Erythroblast (primary cell): Measurements from ENCODE around the gene ACVR1C.
"Not testable (repeated sequence)": the region's sequence is repeated elsewhere in the genome, so short reads cannot be mapped to it uniquely, and the experiment has no call there.

Experiments used
- DNase-seq, 2 experiments: peaks; one replicate each; lab custom pipeline; 2025; lab: John Stamatoyannopoulos, UW
- GATA1 ChIP-seq: IDR thresholded peaks from 2 replicates; pipeline ENCODE4 v1.6.1; 2011; ENCODE audit warnings: low read depth, mild to moderate bottlenecking, control low read depth, low read length, moderate library complexity
- POLR2A ChIP-seq: IDR thresholded peaks from 2 replicates; pipeline ENCODE4 v1.6.1; 2011; ENCODE audit warnings: mild to moderate bottlenecking, low read length

The ACVR1C gene

GRCh38 chr2:157603198-157603597 is 25.5 kb downstream of the ACVR1C start:
- TF ChIP-seq POLR2A (no peak), GATA1 (no peak)
- DNase-seq = no peak

DNA sequence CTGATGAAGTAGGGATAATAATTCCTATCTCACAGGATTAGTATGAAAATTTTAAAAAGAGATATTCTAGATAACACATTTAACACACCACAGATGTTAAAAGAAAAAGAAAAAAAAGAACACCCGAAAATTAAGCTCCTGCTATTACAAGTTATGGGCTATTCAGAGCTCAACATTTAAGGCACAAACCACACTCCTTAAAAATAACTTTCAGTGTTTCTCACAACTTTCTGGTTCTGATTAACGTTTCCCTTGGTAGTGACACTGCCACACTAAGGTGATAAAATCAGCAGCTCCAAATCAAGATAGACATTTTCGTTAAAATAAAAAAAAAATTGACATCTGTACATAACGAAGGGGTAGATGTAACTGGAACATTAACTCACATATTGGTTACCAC is 26.9 kb downstream of the ACVR1C start:
- no peak for TF ChIP-seq GATA1
- no peak for DNase-seq

- DNase-seq = peak; percentile 4 to 10
Observed at GRCh38 chr2:157596992-157597681, 31.5 kb downstream of the ACVR1C start.

DNA sequence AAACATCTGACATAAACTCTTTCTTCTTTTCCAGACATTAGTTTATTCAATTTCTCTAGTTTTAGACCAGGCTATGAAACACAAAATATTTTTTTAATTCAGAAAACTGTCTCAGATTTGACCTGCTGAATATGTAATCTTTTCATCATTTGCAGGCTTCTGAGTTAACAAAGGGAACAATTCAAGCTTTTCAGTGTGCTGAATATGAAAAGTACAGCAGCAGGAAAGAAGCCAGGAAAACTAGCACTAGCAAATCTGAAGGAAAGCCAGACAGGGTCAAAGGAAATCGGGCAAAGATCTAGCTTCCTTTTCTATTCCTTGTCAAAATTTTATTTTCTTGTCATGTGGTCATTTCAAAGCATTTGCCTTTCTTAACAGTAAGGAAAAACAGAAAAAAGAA is 35.3 kb downstream of the ACVR1C start:
- no peak for TF ChIP-seq POLR2A
- TF ChIP-seq GATA1 = no peak
- DNase-seq = no peak

More at GRCh38 chr2:157596992-157597681, 31.5 kb downstream of the ACVR1C start:
- no peak for TF ChIP-seq POLR2A
- TF ChIP-seq GATA1 = no peak

DNA sequence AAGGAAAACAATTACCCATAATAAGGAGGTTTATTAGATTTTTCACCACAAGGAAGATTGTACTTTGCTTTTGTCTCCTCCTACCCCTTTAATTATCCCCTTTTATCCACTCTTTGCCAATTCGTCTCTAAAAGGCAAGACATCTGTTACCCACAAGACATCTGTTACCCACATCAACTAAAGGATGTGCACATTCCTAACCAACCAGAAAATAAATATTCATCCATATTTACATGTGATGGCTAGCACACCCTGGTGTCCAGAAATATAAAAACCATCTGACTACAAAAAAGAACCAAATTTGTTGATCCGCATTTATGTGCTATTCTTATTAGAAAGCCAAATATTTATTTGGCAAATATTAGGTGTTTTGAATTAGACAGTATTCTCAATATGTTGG is 35.7 kb downstream of the ACVR1C start:
- DNase-seq = peak in 1 of 2 experiments; percentile 1
- no peak for TF ChIP-seq GATA1
- no peak for TF ChIP-seq POLR2A

DNA sequence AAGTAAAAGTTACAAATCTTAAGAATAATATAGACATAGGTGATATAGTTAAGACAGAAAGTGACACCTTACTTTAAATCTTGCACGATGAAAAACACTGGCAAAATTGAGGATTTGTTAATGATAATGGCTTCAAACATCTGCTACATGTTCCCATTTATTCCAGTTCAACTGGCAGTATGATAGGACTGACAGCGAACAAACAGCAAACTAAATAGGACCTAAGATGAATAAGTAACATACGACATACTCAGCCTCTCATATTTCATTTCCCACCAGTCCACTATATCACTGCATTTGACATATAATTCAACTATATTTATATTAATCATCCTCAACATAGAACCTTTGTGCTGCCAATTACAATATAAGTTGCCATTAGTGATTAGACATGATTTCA is 36.3 kb downstream of the ACVR1C start:
- no peak for DNase-seq
- TF ChIP-seq GATA1 = no peak
- TF ChIP-seq POLR2A = no peak

- TF ChIP-seq GATA1 = no peak
- no peak for TF ChIP-seq POLR2A
- no peak for DNase-seq
Observed at GRCh38 chr2:157587576-157587975, 41.1 kb downstream of the ACVR1C start.

GRCh38 chr2:157574165-157574564 is 54.5 kb downstream of the ACVR1C start:
- DNase-seq = no peak
- TF ChIP-seq POLR2A = no peak
- TF ChIP-seq GATA1 = no peak

DNA sequence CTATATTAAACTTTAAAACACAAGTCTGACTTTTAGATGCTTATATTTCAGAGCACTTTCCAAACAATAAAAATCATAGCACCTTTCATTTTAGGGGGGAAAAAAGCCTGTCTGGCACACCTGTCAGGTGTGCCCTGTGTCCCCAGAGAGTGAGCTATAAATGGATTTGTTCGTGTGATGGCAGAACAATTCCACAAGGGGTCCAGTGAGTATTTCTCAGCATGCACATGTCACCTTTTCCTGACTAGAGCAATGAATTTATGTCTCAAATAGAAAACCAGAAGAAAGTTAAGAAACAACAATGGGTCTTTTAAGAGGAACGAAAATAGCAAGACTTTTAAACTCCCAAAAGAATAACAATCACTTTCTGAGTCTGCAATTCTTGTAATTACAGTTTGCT is 55.9 kb downstream of the ACVR1C start:
- peak in 1 of 2 experiments; percentile 2 for DNase-seq
- TF ChIP-seq POLR2A (no peak), GATA1 (no peak)

- not testable (repeated sequence) for DNase-seq
Observed at GRCh38 chr2:157566623-157567022, 62.0 kb downstream of the ACVR1C start.

DNA sequence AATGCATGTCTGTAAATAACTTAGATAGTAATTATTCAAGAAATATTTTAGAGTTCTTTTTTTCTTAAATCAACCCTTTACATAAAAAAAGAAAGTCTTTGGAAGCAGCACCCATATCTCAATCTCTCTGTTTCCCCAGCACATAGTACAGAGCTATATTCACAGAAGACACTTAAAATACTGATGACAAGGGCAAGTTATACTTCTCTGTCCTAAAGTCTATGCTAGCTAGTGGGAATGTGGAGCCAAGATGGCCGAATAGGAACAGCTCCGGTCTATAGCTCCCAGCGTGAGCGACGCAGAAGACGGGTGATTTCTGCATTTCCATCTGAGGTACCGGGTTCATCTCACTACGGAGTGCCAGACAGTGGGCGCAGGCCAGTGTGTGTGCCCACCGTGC is 62.6 kb downstream of the ACVR1C start:
- DNase-seq = not testable (repeated sequence)

DNA sequence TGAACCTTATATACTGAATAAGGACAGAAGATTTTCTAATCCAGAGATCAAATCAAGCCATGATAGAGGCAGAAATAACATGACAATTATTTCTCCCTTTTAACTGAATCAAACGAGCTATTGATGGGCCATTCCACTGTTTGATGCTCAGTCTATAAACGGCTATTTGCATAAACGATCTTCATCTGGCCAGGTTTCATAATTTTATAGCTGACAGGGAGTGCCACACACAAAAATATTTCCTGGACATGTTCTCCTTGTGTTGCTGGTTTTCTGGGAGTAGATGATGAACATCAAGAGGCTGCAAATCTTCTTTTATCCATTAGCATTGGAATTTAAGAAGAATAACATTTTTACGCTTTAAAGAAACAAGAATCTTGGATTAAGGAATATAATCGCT is 63.1 kb downstream of the ACVR1C start:
- no peak for TF ChIP-seq GATA1
- TF ChIP-seq POLR2A = no peak

DNA sequence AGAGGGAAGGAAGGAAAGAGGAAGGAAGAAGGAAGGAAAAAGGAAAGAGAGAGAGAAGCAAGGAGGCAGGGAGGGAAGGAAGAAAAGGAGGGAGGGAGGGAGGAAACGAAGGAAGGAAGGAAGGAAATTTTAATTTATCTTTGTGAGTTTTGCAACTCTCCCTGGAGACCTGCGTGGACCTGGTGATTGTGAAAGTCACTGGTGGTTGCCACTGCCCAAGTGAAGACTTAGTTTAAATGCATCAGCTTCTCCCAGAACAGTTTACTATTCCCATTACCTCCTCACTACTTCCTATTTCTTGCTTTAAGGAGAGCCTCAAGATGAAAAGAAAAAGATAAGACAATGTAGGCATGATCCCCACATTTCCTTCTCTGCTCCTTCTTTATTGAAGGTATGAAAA is 68.8 kb downstream of the ACVR1C start:
- TF ChIP-seq POLR2A = no peak
- no peak for TF ChIP-seq GATA1
- DNase-seq = no peak

More for the DNA sequence above, 63.1 kb downstream of the ACVR1C start:
- DNase-seq = no peak

DNA sequence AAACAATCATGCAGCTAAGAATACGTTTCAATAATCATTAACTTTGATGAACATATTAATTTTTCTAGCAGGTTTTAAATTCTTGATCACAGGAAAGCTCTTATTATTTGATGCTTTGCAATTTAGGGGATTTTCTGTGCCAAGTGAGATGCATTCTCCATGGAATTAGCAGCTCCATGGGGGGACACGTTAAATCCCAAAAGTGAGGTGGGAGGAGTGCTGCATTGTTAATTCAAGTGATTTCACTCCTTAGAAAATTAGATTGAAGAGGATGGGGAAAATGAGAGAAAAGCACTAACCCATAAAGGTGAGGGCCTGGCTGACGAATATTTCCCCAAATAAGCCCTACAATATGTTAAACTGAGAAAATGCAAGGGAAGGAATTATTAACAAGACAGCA is 69.2 kb downstream of the ACVR1C start:
- DNase-seq = no peak

DNA sequence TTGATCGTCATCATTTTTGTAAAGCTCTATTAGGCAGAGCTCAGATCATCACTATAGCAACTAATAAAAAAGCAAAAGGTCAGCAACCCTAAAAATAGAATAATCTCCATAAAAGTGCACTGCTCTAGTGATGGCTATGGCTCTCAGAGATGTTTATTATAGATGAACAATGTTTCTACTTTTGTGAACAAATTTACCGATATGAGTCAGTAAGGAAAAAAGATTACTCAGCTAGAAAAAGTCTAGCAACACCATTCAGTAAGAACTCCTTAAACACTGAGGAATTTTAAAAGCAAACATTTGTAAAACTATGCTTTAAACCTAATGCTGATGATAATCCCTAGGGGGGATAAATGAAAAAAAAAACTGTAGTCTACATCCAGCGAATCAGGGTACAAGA is 69.6 kb downstream of the ACVR1C start:
- TF ChIP-seq GATA1 = no peak
- no peak for DNase-seq

More for the DNA sequence above, 69.2 kb downstream of the ACVR1C start:
- no peak for TF ChIP-seq POLR2A
- TF ChIP-seq GATA1 = no peak
